Stimulated activated CD4-positive, alpha-beta T cell treated with anti-CD3 and anti-CD28 coated beads, Interleukin-12 subunit alpha, Interleukin-12 subunit beta, amount 100 ng/mL, for 48 hours (primary cell): ENCODE data around the gene ASB3.
"Not testable (repeated sequence)": the region's sequence is repeated elsewhere in the genome, so short reads cannot be mapped to it uniquely, and the experiment has no call there.

ENCODE experiments used
- DNase-seq, 3 donors: peaks; one replicate each; pipeline ENCODE4 v3.0.0-alpha.2; 2020; ENCODE audit warnings: low read depth in 2 of 3, low spot score in 1 of 3

ASB3 gene

DNA sequence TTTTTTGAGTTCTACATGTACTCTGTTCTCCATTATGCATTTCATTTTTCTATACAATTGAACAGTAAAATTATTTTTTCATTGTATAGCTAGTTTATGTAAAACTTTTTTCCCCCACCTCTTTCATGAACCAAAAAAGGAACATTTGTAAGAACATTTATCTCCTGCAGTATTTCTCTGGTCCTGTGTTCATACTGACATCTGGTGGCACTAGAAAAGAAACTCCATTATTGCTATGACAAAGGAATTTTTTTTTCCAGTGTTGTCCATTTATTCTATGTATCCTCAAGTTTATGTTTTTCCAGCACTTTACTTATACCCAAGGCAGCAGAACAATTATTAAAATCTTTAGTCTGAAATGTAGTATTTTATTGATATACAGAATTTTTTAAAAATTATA is 46.6 kb downstream of the ASB3 start:
- no peak for DNase-seq

DNA sequence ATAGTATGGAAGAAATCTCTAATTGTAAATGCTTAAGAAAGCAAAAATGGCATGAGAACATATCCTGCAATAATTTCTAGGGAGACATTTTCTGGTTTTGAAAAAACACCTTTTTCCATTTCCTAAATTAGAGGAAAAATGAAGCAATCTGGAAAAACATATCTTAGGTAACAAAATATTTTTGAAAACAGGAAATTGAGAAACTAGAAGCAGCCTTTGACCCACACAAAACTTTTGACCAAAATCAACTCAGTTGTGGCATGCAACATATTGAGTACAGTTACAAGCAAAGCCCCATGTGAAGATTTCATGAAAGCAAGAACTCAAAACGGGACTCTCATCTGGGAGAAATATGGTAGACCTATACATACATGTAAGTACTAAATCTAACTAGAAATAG is 47.7 kb downstream of the ASB3 start:
- DNase-seq: no peak

GRCh38 chr2:53737091-53737490 is 49.7 kb downstream of the ASB3 start:
- no peak for DNase-seq

GRCh38 chr2:53729143-53729762 is 57.5 kb downstream of the ASB3 start:
- DNase-seq: no peak

DNA sequence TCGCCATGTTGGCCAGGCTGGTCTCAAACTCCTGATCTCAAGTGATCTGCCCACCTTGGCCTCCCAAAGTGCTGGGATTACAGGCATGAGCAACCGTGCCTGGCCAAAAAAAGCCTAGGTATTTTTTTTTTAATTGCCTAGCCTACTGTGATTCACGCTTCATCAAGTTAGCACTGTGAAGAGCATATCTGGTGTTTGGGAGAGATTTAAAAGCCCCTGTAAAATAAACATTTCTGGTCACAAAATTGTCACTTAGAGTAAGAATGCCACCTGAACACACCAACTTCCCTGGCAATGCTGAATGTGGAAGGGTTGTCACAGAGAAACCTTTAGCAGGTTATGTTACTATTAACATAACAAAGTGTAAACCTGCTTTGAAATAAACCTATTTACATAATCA is 58.8 kb downstream of the ASB3 start:
- DNase-seq: no peak

- DNase-seq: no peak
Observed at GRCh38 chr2:53725662-53726061, 61.1 kb downstream of the ASB3 start.

- no peak for DNase-seq
Observed at GRCh38 chr2:53724536-53724935, 62.2 kb downstream of the ASB3 start.

DNA sequence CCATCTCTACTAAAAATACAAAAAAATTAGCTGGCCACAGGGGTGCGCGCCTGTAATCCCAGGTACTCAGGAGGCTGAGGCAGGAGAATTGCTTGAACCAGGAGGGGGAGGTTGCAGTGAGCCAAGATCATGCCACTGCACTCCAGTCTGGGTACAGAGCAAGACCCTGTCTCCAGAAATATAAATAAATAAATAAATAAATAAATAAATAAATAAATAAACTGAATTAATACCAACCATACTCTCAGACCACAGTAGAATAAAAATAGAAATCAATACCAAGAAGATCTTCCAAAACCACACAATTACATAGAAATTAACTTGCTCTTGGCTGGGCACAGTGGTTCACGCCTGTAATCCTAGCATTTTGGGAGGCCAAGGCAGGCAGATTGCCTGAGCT is 65.8 kb downstream of the ASB3 start:
- not testable (repeated sequence) for DNase-seq

DNA sequence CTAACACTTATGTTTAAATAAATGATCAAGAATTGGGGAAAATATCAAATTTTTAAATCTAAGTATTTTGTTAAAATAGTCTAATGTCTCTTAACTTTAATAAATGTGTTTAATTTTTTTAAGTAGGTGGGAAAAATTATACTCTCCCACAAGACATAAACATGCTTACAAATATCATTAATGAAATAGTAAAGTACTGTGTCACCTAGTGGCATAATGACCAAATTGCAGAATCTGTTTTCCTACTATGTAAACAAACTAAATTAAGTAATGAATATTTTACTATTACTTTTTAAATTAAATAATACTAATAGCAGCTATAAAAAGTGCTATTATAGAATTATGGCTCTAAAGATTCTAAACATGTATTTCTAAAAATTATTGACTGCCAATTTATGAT is 71.2 kb downstream of the ASB3 start:
- no peak for DNase-seq

GRCh38 chr2:53711271-53711780 is 75.4 kb downstream of the ASB3 start:
- DNase-seq: no peak

DNA sequence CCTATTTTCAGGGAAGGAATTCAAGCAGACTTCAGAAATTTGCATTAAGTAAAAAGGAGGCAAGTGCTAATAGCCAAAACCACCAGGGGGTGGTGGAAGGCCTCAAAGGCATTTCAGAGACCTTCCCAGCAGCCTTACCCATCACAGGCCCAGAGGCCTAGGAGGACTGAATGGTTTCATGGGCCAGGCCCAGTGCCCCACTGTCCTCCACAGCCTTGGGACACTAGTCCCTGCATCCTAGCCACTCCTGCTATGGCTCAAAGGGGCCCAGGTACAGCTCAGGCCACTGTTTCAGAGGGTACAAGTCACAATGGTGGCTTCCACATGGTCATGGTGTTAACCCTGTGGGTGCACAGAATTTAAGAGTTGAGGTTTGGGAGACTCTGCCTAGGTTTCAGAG is 77.8 kb downstream of the ASB3 start:
- DNase-seq: no peak

DNA sequence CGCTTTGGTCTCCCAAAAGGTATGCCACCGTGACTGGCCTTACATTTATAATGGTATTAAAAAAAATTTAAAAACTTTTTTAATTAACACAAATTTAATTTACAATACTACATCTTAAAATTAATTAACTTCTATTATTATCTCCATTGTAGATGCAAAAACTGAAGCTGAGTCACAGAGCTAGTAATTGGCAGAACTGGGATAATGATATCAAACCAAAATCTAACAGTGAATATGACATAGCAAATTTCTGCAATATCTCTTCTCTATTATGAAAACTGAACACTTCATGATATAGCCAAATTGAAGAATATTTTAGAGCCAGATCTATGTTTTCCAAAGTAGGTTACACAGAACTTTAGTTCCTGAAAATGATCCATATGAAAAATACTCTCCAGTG is 85.5 kb downstream of the ASB3 start:
- DNase-seq: no peak

DNA sequence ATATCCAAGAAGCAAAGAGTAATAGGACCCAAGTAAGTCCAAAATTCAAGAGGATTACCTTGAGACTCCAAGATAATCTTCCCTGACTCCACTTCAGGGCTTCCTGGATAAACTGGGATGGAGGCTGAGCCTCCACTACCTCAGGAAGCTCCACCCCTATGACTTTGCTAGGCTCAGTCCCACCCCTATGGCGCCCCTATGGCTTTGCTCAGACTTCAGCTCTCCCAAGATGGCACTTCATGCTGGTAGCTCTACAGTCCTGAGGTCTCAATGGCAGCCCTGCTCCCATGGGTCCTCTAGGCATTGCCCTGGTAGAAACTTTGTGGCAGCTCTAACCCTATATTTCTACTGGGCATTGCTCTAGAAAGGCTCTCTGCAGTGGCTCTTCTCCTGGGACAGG is 89.1 kb downstream of the ASB3 start:
- no peak for DNase-seq

DNA sequence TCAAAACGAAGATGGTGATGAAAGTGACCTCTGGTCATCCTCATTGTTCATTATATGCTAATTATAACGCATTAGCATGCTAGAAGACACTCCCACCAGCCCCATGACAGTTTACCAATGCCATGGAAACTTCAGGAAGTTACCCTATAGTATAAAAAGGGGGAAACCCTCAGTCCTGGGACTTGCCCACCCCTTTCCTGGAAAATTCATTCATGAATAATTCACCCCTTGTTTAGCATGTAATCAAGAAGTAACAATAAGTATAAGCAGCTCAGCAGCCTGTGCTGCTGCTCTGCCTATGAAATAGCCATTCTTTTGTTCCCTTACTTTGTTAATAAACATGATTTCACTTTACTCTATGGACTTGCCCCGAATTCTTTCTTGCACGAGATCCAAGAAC is 89.7 kb downstream of the ASB3 start:
- DNase-seq: no peak

DNA sequence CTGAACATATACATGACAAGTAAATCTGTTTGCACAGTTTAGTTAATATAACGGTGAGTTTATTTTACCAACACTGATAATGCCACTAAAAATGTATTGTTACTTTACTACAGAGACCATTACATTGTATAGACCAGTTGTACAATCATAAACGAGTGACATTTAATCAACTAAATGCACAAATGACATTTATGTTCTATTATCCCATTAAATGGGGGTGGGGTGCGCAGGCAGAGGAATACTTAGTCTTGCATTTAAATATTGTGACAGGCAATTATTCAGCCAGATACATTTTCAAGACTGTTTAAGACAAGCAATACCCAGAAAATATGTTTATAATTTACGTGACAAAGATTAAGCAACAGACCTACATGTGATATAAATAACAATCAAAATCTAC is 91.2 kb downstream of the ASB3 start:
- DNase-seq: no peak

DNA sequence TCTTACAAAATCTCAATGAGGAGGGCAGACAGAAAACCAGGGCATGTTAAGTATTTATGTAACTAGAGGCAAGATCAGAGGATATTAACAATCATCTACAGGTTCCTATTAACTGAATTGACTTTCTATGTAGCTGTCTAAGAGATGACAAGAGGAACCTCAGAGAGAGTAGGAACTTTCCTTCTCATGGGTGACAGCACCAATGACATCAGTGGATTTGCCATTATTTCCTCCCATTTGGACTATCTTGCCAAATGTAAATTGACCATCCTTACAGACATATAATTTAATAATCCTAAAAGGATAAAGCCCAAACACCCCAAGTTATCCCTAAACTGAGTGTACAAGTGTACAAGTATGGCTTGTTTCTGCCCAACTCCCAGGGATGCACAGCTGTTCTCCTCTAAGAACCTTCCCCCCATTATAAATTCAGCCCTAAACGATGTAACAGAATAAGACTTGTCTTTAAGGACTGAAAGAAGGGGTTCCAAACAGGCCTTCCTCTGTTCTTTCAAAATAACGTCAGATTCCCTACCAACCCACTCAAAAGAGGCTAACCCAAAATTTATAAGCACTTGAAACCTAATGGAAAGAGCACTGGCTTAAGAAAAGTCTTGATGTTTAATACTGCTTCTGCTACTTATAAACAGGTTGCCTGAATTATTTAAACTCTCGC is 92.5 kb downstream of the ASB3 start:
- no peak for DNase-seq

- DNase-seq: no peak
Observed at GRCh38 chr2:53690876-53691275, 95.9 kb downstream of the ASB3 start.

GRCh38 chr2:53672881-53673522 is 113.8 kb downstream of the ASB3 start:
- no peak for DNase-seq

DNA sequence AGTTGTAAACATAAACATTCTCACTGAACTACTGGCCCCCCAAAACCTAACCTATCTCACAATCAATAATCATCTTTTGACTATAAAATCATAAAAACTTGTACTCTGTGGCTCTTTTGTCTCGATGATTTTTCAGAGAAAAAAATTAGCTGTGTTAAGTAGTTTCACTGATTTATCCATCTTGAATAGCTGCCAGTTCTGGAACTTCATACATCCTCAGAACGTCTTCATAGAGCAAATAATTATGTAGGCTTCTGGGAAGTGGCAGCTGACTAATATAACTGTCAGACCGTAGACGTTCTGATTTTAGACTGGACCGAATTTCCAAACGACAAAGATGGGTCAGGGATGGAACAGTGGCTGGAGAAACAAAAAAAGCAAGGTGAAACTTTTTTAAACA is 116.4 kb downstream of the ASB3 start:
- no peak for DNase-seq

- DNase-seq: no peak
Observed at GRCh38 chr2:53668624-53669026, 118.1 kb downstream of the ASB3 start.

DNA sequence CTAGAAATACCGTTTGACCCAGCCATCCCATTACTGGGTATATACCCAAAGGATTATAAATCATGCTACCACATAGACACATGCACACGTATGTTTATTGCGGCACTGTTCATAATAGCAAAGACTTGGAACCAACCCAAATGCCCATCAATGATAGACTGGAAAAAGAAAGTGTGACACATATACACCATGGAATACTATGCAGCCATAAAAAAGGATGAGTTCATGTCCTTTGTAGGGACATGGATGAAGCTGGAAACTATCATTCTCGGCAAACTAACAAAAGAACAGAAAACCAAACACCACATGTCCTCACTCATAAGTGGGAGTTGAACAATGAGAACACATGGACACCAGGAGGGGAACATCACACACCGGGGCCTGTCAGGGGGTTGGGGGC is 119.6 kb downstream of the ASB3 start:
- not testable (repeated sequence) for DNase-seq

DNA sequence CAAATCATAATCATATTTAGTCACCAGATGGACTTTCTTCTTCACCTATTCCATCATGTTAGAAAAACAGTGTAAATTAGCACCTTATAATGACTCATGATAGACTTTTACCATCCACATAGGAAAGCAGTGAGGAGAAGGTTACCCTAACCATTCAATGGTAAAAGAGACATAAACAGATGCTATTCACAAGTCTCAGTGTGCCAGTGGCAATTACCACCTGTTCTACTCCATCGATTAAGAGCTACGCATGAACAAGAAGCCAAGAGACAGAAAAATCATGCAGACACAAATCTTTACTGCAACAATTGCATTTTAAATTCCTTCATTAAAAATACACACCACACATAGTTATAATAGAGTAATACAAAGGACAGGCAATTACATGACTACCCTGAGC is 125.9 kb downstream of the ASB3 start:
- no peak for DNase-seq

DNA sequence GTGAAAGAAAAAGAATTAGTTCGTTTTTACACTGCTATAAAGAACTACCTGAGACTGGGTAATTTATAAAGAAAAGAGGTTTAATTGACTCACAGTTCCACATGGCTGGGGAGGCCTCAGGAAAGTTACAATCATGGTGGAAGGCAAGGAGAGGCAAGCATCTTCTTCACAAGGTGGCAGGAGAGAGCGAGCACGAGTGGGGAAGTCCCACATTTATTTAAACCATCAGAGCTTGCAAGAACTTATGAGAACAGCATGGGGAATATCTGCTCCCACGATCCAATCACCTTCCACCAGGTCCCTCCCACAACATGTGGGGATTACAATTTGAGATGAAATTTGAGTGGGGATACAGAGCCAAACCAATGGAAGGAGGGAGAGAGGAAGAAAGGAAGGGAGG is 128.3 kb downstream of the ASB3 start:
- not testable (repeated sequence) for DNase-seq
